OCI-LY1 (cell line): Measurements from ENCODE around the gene RFX2.
"Not testable (repeated sequence)": the region's sequence is repeated elsewhere in the genome, so short reads cannot be mapped to it uniquely, and the experiment has no call there.

ENCODE experiments used
- H2AFZ ChIP-seq: fragments of 200-600 bp; sonication (generic), shearing (Covaris generic); 2 replicates; pipeline ENCODE4 v1.6.0; 2014; ENCODE audit warnings: antibody characterized with exemption, mild to moderate bottlenecking, low read length
- H3F3A ChIP-seq: fragments of 200-600 bp; sonication (generic), shearing (Covaris generic); 2 replicates; pipeline ENCODE4 v1.6.0; 2014; ENCODE audit warnings: mild to moderate bottlenecking, antibody characterized with exemption, low read length, moderate library complexity; ENCODE audit not compliant: insufficient read depth
- H3K27ac ChIP-seq: fragments of 200-600 bp; sonication (generic); 2 replicates; pipeline ENCODE4 v1.5.1; 2014; ENCODE audit warnings: low read length, mixed run types, mild to moderate bottlenecking, low read depth; ENCODE audit not compliant: poor library complexity, severe bottlenecking
- H3K27me3 ChIP-seq: fragments of 200-600 bp; sonication (generic); 2 replicates; pipeline ENCODE4 v1.6.0; 2014; ENCODE audit warnings: antibody characterized with exemption, mild to moderate bottlenecking, low read length, moderate library complexity; ENCODE audit not compliant: insufficient read depth
- H3K36me3 ChIP-seq: fragments of 200-600 bp; sonication (generic); 2 replicates; pipeline ENCODE4 v1.6.1; 2014; ENCODE audit warnings: mild to moderate bottlenecking, antibody characterized with exemption, low read length, moderate library complexity, mixed read lengths; ENCODE audit not compliant: insufficient read depth
- H3K4me1 ChIP-seq: fragments of 200-600 bp; sonication (generic); 2 replicates; pipeline ENCODE4 v1.5.1; 2014; ENCODE audit warnings: mild to moderate bottlenecking, low read length, moderate library complexity; ENCODE audit not compliant: insufficient read depth, severe bottlenecking
- H3K4me2 ChIP-seq: fragments of 200-600 bp; sonication (generic), shearing (Covaris generic); 2 replicates; pipeline ENCODE4 v1.6.1; 2014; ENCODE audit warnings: low read length
- H3K4me3 ChIP-seq: fragments of 200-600 bp; sonication (generic); 2 replicates; pipeline ENCODE4 v1.5.1; 2014; ENCODE audit warnings: low read length, low read depth, mild to moderate bottlenecking, mixed read lengths; ENCODE audit not compliant: poor library complexity, severe bottlenecking
- H3K79me2 ChIP-seq: fragments of 200-600 bp; shearing (Covaris generic); 2 replicates; pipeline ENCODE4 v1.6.1; 2016; ENCODE audit warnings: mixed run types, low read length, mixed read lengths; ENCODE audit not compliant: insufficient read depth
- H3K9ac ChIP-seq: fragments of 200-600 bp; sonication (generic), shearing (Covaris generic); 2 replicates; pipeline ENCODE4 v1.6.1; 2014; ENCODE audit warnings: mild to moderate bottlenecking, low read length, mixed read lengths
- H3K9me2 ChIP-seq: fragments of 200-600 bp; sonication (generic), shearing (Covaris generic); 2 replicates; pipeline ENCODE4 v1.6.1; 2014; ENCODE audit warnings: low read depth, mild to moderate bottlenecking, low read length, mixed read lengths
- H3K9me3 ChIP-seq: fragments of 200-600 bp; shearing (Covaris generic); 2 replicates; pipeline ENCODE4 v1.6.1; 2014; ENCODE audit warnings: low read length, mixed read lengths
- H4K20me1 ChIP-seq: fragments of 200-600 bp; sonication (generic), shearing (Covaris generic); 2 replicates; pipeline ENCODE4 v1.6.0; 2016; ENCODE audit warnings: mild to moderate bottlenecking, low read length; ENCODE audit not compliant: insufficient read depth
- CTCF ChIP-seq: fragments of 200-600 bp; sonication (generic), shearing (Covaris generic); IDR thresholded peaks from 2 replicates; pipeline ENCODE4 v1.5.1; 2017; ENCODE audit warnings: mild to moderate bottlenecking, antibody characterized with exemption, low read length, moderate library complexity, mixed read lengths
- EZH2 ChIP-seq: fragments of 200-600 bp; sonication (generic), shearing (Covaris generic); IDR thresholded peaks from 2 replicates; pipeline ENCODE4 v1.8.0; 2017; ENCODE audit warnings: borderline replicate concordance, mixed run types, mild to moderate bottlenecking, antibody characterized with exemption, low read length, moderate library complexity, mixed read lengths

Gene RFX2

GRCh38 chr19:6074709-6075403, 35.4 kb downstream of the RFX2 start:
- Histone ChIP-seq H4K20me1 (no peaks in the 10 kb centered on the region), H3K4me2 (no peak overlapping the region), H2AFZ (no peak overlapping the region), H3K9me3 (no peaks in the 10 kb centered on the region), H3F3A (no peaks in the 10 kb centered on the region), H3K9me2 (no peaks in the 10 kb centered on the region), H3K79me2 (no peaks in the 10 kb centered on the region), H3K36me3 (no peaks in the 10 kb centered on the region), H3K4me3 (no peak overlapping the region), H3K9ac (no peak overlapping the region), H3K27me3 (0 out of 2 replicates have a peak, but pooled peaks cover 4% of the 10 kb centered on the region), H3K27ac (no peak overlapping the region), H3K4me1 (no peaks in the 10 kb centered on the region)
- TF ChIP-seq CTCF, result no peak
- TF ChIP-seq EZH2, result no peak

GRCh38 chr19:6073858-6074708, 36.2 kb downstream of the RFX2 start:
- Histone ChIP-seq H3K4me3 (no peak overlapping the region), H3K4me1 (no peaks in the 10 kb centered on the region), H3K9me2 (no peaks in the 10 kb centered on the region), H3K4me2 (no peak overlapping the region), H3K27me3 (0 out of 2 replicates have a peak, but pooled peaks cover 1% of the 10 kb centered on the region), H3K27ac (no peak overlapping the region), H3K79me2 (no peaks in the 10 kb centered on the region), H3K9ac (no peak overlapping the region), H2AFZ (no peak overlapping the region), H3K9me3 (no peaks in the 10 kb centered on the region), H3K36me3 (no peaks in the 10 kb centered on the region), H3F3A (no peaks in the 10 kb centered on the region), H4K20me1 (no peaks in the 10 kb centered on the region)
- TF ChIP-seq CTCF (no peak), EZH2 (no peak)

GRCh38 chr19:6073233-6073632, 37.1 kb downstream of the RFX2 start:
- H3K4me3 ChIP-seq, H2AFZ ChIP-seq, H3K4me2 ChIP-seq, H3K4me1 ChIP-seq, H3K9ac ChIP-seq, H4K20me1 ChIP-seq, H3K9me2 ChIP-seq, H3K79me2 ChIP-seq, H3K9me3 ChIP-seq, H3K36me3 ChIP-seq, H3K27me3 ChIP-seq, H3F3A ChIP-seq, H3K27ac ChIP-seq: not testable (repeated sequence)
